Pons (tissue), 1 donor: ENCODE measurements around the gene GPC6.

Source experiments
- DNase-seq: peaks from one replicate; pipeline ENCODE4 v3.0.0-alpha.2; 2016; ENCODE audit warnings: low spot score

GPC6 gene

DNA sequence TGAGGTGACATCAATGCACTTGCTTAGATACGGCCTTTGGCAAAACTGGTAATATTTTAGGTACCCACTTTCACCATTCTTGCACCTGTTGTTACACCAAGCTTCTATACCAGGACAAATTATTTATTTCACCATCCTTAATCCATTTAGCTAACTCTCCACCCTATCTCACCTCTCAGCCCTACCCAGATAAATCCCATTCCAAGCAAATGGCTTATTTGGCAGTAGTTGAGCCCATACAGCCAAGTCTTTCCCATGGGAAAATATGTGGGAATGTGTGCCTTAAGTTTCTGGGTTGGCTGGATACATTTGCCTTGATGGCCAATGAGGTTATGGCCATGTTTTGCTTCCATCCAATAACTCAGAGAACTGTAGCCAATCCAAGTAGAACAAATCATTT lies 551.9 kb downstream of the GPC6 start:
- no peak for DNase-seq

DNA sequence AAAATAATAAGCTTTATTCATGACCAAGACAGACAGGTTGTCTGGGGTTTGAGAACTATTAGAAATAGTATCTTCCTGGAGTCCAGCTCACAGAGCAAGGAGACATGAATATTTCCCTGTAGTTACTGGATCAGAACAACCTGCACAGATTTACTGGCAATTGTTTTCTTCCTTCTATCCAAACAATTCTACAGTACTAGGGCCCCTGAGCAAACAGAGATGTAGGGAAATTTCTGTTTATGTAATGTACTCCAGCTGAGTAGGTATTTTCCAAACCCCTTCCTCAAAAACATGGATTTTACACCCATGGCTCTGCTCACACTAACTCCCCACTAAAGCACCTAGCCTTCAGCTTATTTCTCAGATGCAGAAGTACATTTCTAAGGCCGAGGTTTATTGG lies 557.6 kb downstream of the GPC6 start:
- no peak for DNase-seq

DNA sequence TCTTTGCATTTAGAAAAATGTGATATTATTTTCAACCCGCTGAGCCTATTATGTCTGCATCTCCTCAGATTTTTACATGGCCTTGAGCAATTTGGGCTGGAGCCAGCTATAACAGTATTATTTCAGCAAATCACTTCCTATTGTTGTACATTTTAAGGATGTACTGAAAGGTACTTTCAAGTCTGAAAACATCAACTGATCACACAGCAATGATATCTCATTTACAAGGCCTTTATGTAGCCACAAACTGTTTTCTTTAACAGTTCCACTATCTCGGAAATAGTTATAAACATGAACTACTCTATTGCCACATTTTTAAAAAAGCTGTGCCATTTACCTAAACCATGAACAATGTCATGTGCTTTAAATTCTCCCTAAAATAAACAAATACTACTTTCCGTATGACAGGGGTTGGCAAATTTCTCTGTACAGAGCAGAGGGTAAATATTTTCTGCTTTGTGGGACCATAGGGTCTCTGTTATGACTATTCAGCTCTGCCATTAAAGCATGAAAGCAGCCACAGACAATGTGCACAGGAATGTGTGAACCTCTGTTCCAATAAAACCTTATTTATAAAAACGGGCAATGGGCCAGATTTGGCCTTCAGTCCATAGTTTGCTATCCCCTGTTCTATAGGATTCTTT lies 560.4 kb downstream of the GPC6 start:
- DNase-seq, result no peak

DNA sequence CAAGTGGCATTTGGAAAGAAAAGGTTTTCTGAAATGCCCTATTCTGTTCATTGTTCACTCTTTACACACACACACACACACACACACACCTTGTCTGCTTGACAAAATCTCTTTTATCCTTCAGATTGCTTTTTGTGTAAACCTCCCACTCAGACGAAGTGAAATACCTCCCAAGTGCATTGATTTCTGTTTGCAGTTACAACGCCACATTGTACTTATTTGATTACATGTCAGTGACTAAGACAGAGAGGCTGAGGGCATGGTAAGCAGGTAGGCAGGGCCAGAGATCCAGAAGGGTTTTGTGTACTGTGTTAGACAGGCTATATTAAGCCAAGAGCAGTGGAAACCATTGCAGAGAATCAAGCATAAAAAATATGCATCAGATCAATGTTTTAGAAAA lies 561.8 kb downstream of the GPC6 start:
- no peak for DNase-seq

DNA sequence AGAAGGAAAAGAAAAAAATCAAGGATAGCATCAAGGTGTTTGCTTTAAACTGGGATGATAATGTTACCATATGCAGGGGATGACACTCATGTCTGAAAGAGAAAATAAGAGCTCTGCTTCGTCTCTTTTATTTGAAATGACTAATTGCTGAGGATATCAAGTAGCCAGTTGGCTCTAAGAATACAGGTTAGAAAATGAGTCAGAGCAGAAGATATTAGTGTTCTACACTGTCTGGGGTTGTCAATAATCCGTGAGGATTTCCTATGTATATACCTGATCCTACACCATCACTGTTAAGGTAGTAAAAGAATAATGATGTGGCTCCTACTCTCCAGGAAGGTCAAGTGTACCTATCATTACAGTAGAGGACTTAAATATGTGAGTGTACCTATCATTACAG lies 562.5 kb downstream of the GPC6 start:
- no peak for DNase-seq

DNA sequence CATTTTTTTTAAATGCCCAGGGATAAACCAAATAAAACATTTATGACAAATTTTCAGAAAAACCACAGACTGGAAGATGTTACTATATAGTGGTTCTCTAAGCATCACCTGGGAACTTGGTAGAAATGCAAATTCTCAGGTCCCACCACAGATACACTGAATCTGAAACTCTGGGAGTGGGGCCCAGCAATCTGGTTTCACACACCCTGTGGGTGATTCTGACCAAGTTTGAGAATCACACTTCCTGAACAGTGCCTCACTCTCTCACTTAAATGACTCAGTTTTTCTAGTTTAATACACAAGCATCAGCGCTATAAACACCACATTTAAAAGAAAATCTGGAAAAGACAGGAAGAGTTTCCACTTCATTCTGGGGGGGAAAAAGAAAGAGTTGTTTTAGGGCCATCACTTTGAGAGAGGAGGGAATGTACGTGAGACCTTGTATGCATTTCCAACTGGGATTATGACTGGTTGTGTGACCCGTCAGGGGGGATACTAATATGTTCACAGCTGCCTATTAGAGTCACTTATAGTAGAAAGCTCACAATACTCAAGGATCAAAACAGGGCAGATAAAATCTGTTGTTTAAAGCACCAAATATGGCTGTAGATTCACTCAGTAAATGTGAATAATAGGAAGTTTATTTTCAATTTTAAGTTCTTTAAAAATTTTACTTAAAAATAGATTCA lies 567.7 kb downstream of the GPC6 start:
- no peak for DNase-seq

DNA sequence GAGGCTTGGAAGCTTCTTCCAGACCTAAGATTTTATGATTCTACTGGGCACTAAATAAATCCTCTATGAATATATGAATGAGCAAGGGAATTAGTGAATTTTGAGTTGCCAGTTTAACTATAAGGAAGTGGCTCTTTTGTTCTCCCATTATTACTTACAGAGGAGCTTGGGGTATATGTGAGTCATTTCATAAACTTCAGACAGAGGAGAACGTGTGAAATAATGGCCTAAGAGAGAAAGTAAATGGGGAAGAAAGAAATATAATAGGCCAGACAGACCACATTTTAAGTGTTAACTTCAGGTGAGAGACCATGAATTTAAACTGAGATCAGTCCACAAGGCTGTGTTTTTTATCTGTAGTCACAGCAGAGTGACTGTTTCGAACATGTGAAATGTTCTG lies 570.9 kb downstream of the GPC6 start:
- DNase-seq, result no peak

DNA sequence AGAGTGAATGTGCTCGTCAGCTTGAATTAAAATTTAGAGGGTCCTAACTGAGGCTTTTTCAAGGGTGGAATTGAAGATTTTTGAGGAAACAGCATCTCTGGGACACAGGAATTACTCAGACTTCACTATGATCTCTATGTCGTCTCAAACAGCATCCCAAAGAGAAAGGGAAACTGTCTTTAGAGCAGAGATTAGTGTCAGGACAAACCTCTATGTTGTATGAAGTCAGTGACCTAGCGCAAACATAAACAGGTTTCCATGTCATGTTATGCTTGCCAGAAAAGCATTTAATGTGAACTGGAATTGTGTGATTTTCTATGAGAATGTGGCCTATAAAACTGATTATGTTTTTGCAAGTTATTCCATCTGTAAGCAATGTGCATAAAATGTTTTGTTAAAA lies 573.7 kb downstream of the GPC6 start:
- no peak for DNase-seq

DNA sequence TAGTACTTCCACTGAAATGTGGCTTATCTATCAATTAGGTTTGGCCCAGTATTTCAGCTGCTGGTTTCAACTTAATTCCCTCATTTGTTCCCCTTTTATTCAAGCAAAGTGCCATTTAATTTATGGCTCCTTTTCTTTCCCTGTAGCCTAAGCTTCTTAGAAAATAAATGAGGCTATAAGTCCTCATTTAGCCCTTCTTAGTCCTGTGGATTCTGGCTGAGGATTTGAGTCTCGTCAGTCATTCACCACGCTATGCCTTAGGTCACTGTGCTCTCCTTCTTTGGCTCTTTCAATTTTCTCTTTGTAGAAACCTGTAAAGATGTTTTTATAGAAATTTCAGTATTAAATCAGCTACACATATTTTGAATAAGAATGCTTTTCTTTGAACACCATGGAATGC lies 579.1 kb downstream of the GPC6 start:
- DNase-seq, result no peak

DNA sequence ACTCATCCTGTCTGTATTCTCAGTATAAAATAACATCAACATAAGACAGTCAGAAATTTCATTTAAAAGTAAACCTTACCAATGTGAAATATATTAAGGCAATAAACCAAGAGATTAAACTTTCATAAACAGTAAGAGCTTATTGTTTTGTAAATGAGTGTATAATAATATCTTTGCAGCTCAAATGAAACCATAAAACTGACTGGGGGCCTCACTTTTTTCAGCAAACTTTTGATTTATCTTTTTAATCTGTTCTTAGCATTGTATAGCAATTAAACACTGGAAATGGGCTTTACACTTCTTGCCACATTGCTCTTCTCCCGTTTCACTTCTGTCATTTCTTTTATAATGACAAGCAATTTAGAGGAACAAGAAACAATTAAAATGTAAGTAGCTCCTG lies 580.3 kb downstream of the GPC6 start:
- no peak for DNase-seq

DNA sequence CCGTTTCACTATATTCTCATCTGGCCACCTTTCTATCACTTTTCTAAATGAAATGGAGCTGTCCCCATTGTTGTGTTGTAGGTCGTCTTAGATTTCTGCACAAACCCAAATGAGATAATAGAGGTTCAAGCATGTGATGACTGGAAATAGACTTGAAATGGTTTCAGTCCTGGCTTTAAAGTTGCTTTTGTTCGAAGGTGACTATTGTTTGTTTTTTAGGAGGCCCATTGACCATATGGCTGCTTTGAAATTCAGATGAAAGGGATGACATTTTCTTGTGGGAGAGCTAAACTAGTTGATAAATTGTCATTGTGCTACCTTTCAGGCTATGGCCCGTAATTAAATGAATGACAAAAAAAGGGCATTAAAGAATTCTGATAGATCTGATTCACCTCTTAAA lies 583.7 kb downstream of the GPC6 start:
- DNase-seq, result no peak

DNA sequence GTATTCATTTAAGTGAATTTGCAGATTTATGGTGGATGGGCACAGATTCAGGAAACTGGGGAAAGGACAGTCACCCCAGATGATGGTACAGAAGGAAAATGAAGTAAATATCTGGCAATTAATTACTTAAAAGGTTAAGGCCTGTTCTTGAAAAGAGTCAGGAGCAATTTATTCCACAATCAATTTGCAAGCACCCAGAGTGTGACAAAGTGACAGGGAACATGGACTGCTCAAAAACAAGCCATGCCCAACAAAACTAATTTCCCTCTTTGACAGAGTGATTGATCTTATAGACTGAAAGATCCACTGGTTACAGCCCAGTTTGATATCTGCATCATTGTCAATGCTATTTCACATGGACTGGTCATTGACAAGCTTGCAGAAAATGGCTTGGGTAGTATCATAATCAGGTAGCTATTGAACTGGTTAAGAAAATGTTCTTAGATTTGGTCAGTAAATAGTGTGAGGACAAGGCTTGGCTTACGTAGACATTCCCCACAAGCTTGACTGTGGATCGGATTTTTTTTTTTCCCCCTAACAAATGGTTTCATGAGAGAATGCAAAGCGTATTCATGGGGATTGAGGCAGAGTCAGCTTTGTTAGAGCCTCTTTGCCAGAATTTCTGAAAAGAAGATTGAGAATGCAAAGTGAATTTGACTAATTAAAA lies 584.6 kb downstream of the GPC6 start:
- DNase-seq, result no peak

DNA sequence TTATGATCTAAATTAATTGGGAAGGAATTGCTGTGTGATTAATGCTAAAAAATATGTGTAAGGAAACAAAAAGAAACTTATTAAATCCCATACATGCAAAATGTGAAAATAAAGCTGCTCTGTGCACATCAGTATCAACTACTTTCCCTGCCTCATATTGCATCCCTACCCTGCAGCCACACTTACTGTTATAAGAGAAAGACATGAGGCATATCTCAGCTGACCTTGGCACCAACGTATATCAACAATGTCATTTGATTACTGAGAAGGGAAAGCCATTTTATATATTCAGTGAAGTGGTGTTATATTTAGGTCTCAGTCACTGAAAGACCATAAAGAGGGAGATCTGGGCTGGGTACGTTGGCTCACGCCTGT lies 585.1 kb downstream of the GPC6 start:
- DNase-seq, result no peak

DNA sequence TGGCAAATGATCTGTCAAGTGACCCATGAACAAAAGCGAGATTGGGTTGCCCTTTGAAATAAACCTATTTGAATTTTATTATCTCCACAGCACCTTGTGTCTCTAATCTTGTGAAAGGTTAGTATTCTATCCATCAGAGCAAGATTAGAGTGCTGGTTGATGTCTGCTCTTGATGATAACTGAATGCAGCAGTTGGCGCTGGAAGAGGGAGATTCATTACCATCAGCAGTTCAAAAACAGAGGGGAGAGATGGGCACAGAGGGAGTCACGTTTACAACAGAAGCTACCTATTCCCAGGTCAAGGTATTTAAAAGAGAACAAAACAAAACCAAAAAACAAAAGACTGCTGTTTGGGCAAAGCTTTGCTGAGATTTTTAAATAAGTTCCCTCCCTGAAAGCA lies 588.1 kb downstream of the GPC6 start:
- no peak for DNase-seq

DNA sequence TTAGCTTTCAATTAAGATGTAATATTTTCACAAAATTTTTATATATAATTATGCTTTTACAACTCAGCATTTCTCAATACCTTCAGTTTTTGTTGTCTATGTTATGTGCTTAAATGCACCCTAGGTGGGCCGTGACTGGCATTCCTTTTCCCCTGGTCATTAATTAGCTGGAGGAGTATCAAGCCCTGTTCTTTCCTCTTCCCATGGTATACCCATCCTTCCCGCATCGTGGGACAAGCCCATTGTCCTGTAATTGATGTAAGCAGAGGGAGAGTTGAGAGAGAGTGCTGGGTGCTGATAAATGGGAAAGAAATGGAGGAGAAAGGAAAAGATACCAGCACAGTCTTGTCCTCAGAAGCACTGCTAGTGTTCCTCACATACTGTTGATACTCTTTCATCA lies 591.7 kb downstream of the GPC6 start:
- no peak for DNase-seq

DNA sequence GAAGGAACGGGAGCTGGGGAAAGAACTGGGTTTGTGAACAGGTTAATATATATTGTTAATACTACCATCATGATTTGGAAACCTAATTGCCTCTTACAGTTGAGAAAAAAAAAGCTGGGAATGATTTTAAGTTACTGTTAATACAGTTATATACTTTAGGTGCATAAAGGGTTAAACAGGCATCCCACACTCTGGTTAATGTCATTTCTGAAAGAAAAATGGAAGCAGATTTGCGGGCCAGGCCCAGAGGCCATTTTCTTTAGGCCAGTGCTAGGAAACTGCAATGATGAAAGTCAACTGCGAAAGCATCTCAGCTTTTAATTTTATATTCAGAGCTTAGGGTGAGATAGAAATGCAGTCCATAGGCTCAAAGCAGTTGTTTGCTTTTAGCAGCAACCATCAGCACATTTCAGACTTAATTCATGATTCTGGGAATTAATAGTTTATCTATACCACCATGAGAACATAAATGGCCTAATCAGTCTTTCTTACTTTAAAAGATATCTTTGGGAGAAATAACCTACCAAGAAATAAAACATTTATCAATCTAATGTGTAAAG lies 592.8 kb downstream of the GPC6 start:
- no peak for DNase-seq

DNA sequence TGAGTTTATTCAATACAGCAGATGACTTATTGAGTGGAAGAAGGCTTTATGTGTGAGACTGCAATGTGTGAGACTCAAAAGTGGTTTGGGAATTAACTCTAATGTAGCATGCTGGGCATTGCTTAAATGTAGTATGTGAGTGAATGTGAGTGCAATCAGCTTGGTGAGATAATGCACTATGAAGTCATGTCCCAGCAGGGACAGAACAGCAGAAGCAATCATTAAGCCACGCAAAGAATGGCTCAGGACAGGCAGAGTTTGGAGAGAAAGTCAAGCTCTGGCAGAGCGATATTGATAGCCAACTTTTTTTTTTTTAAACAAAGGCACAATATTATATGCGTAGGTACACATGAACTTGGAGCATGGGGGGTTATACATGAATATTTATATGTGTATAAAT lies 597.7 kb downstream of the GPC6 start:
- DNase-seq, result no peak

DNA sequence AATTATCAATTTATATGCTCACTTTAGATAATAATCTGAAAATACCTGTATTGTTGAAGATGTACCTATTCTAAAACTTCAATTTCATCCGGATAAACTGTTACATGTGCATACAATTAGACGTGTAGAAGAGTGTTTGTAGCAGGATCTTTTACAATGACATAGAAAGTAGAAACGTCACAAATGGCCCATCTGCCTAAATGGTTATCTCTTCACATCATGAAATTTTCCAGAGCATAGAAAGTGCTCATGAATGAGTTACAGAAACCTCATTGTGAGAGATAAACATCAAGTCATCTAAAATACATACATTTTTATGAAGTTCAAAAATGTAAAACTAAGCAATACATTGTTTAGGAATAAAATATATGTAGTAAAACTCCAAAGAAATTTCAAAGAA lies 607.4 kb downstream of the GPC6 start:
- DNase-seq, result no peak

DNA sequence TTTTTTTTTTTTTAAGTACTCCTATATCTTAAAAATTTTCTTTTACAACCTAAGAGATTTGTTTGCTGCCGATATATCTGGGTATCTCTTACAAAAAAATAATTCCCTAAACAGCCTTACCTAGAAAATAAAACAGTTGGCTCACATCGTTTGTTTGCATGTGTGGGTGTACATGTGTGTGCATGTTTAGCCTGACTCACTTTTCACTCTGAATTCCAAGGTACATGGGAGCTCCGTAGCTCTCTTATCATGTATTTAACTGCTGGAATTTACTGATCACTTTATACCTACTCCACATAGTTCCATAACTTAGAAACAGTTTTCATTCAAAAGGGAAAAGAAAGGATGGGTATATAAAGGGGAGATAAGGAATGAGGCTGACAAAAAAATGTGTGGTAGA lies 616.5 kb downstream of the GPC6 start:
- DNase-seq, result no peak

DNA sequence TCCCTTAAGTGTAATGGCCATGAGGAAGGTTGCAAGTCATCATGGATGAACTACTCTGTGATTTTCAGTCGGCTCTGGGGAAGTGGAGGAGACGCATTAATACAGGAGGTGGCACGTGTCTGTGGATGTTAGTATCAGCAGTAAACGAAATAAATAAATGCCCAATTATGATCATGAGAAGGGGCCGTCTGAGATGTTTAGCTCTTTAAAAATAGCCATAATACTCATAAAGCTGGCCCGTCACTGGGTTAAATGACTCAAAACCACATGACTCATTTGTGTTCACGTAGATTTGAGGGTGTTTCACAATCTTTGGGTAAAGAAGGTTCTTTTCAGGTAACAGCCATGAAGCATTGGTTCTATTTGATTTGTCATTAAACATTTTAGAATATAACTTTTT lies 620.6 kb downstream of the GPC6 start:
- DNase-seq, result no peak

DNA sequence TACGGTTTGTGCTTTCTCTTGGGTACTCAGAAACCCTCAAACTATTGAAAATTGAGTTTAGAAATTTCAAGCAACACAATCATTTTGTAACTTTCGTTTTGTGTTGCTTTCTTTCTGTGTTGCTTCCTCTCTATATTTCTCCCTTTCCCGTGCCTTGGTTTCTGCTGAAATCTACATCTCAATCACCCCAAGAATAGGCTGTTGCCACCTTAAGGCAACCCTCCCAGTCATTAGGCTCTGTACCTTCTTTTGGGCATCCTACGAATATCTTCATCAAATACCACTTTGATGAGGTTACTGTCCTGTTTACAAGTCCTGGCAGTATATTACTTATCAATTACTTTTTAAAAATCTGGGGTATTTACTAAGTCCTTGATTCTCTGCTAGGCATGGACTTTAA lies 621.6 kb downstream of the GPC6 start:
- DNase-seq, result no peak

DNA sequence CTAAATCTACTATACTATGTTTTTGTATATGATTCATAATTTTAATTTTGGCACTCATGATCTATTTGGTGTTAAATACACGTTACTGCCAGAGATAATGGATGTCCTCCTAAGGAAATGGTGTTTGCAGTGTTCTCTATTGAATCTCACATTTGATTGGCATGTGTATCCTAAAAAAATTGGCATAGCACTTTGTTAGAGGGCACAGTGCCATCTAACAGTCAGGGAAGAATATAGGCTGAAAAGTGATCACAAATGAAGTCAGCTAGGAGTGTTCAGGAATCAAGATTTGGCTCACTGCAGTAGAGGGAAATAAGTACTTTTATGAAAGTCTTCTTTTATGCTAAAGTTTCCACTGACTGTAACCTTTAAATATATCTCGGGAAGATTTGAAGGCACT lies 624.6 kb downstream of the GPC6 start:
- no peak for DNase-seq

DNA sequence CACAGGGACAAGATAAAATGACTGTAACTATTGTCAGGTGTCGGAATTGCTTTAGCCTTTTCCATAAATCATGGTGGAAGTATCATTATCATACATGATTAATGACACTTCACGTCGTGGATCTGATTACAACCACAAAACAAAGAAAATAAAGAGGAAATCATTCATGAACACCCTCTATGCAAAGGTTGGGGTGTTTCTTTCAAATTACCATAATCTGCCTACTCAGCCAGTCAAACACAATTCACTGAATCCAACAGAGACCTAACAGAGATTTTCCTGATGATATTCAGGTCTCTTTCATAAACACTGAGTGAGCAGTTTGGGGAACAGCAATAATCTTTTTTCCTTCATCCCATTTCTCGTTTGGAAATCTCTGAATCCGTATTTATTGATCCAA lies 627.3 kb downstream of the GPC6 start:
- DNase-seq, result no peak

DNA sequence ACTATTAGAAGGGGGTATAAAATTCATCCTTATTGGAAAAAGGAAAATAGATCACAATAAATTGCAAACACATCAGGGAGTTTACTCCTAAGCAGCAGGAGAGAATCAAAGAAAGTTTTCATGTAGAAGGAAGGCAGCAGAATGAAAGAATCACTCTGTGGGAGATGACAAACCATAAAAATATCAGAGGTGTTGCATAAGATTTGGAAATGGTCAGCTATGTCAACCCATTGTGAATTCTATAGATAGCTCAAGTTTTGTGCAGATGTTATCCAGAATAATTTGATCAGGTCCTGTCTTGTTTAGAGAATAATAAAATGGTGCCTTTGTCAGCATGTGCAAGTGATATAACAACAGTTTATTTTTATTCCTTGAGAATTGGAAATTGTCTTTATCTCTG lies 630.5 kb downstream of the GPC6 start:
- no peak for DNase-seq
